Panc1 (cell line): ENCODE results near the gene CCDC88A. TPM values are rescaled to one million over a fixed set of nuclear protein-coding genes. Genes with fewer than 3 reads are reported as not detected.

Experiments used
- ATAC-seq: fragments of 200-7000 bp; cut with Tn5 transposase; 2 replicates; pipeline ENCODE4 v1.9.1; 2020; ENCODE audit warnings: mild to moderate bottlenecking, moderate library complexity
- BruUV-seq: library from RNA; stranded (reverse); fragments of 400-500 nt; replicated peaks from 2 replicates; lab custom pipeline; 2021; lab: Mats Ljungman, UMichigan
- CTCF ChIA-PET: fragments of 300-600 bp; sonication (Branson Sonifier 250); formaldehyde crosslinking; loops from one replicate; lab custom pipeline; 2022; ENCODE audit warnings: antibody characterized with exemption; lab: Charles Lee
- POLR2A ChIA-PET: fragments of 300-600 bp; sonication (Branson Sonifier 250); formaldehyde crosslinking; loops from one replicate; lab custom pipeline; 2022; ENCODE audit warnings: antibody characterized with exemption; lab: Charles Lee
- DNase-seq: peaks from one replicate; pipeline ENCODE4 v3.0.0-alpha.2; 2010; ENCODE audit warnings: low read depth, low spot score
- H3K27ac ChIP-seq: 2 replicates; pipeline ENCODE4 v1.5.1; 2011; ENCODE audit warnings: mild to moderate bottlenecking, low read length, inconsistent platforms
- H3K27me3 ChIP-seq: fragments of 200-500 bp; sonication (Bioruptor generic); 2 replicates; pipeline ENCODE4 v1.6.0; 2014; ENCODE audit warnings: low read length, inconsistent platforms; ENCODE audit not compliant: control insufficient read depth, insufficient read depth
- H3K36me3 ChIP-seq: fragments of 200-500 bp; sonication (Bioruptor generic); 2 replicates; pipeline ENCODE4 v1.5.1; 2014; ENCODE audit warnings: inconsistent platforms, mild to moderate bottlenecking, low read length, moderate library complexity; ENCODE audit not compliant: control insufficient read depth, insufficient read depth
- H3K4me1 ChIP-seq: 2 replicates; pipeline ENCODE4 v1.5.1; 2011; ENCODE audit warnings: inconsistent platforms, mild to moderate bottlenecking, low read length, moderate library complexity; ENCODE audit not compliant: control insufficient read depth, insufficient read depth
- H3K4me3 ChIP-seq, 2 experiments: 2 replicates each; pipeline ENCODE4 v1.5.1; 2011 to 2012; ENCODE audit warnings: low read depth in 2 of 2, low read length in 2 of 2, mild to moderate bottlenecking in 2 of 2, inconsistent platforms in 1 of 2, moderate library complexity in 1 of 2
- H3K9me3 ChIP-seq: fragments of 200-500 bp; sonication (Bioruptor generic); 2 replicates; pipeline ENCODE4 v1.5.1; 2014; ENCODE audit warnings: low read depth, mild to moderate bottlenecking, inconsistent platforms, low read length, moderate library complexity; ENCODE audit not compliant: control insufficient read depth, insufficient read depth
- POLR2AphosphoS5 ChIP-seq: IDR thresholded peaks from 2 replicates; pipeline ENCODE4 v1.6.1; 2012; ENCODE audit warnings: mild to moderate bottlenecking, low read depth, low read length, moderate library complexity
- SIN3A ChIP-seq: IDR thresholded peaks from 2 replicates; pipeline ENCODE4 v1.6.1; 2012; ENCODE audit warnings: low read depth, mild to moderate bottlenecking, low read length, moderate library complexity, borderline replicate concordance; ENCODE audit not compliant: insufficient read depth
- TCF7L2 ChIP-seq: IDR thresholded peaks from 2 replicates; pipeline ENCODE4 v1.6.1; 2011; ENCODE audit warnings: mild to moderate bottlenecking, low read depth, low read length, inconsistent platforms
- in situ Hi-C: cut with HindIII; loops from 2 replicates; pipeline ENCODE4 v1.10.0; 2016; ENCODE audit warnings: low sequenced_read_pairs, low pct_unique_long_range_greater_than_20kb
- intact Hi-C: fragments of 100-400 bp; cut with micrococcal nuclease; formaldehyde crosslinking; loops from one replicate; pipeline ENCODE4 v1.10.0; 2022; ENCODE audit not compliant: unreplicated experiment
- total RNA-seq: library from RNA; stranded (reverse); gene quantifications from one replicate; pipeline ENCODE4 v1.2.1, GENCODE V29; 2021; ENCODE audit not compliant: unreplicated experiment
- TF ChIP-seq, protein P1 (sequence below), 2 experiments: IDR thresholded peaks; 2 replicates each; pipeline ENCODE4 v1.6.1; 2011 to 2012; ENCODE audit warnings: low read depth in 2 of 2, control low read depth in 1 of 2, low read length in 1 of 2, mild to moderate bottlenecking in 1 of 2, moderate library complexity in 1 of 2; ENCODE audit not compliant: insufficient read depth in 1 of 2
- TF ChIP-seq, protein P2 (sequence below): fragments of 450-650 bp; IDR thresholded peaks from 2 replicates; pipeline ENCODE4 v1.5.1; 2017; ENCODE audit warnings: mild to moderate bottlenecking

The CCDC88A gene
- total RNA-seq, 1 experiment from 2014 or later: 99.8 TPM

DNA sequence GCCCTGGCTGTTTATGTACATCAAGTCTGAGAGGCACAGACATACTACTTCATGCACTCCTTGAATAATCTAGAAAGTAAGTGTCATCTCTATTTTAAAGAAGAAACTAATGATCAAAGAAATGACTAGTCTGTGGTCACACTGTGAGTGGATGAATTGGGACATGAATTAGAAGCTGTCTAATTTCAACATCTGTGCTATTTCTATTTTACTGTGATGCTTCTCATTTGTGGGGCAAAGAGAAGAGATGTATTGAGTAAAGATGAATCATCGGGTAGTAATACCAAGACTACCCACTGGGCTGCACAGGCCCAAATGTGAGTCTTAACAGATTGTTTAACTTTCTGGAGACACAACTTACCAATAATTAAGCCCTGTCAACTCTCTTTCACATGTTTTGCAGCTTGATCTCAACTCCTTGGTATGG is 108.2 kb downstream of the CCDC88A start:
- Histone ChIP-seq H3K27me3 (no peaks in the 10 kb centered on the region), H3K27ac (no peak overlapping the region), H3K9me3 (no peaks in the 10 kb centered on the region), H3K36me3 (peaks cover 51% of the 10 kb centered on the region), H3K4me3 (no peak overlapping the region), H3K4me1 (no peaks in the 10 kb centered on the region)
- POLR2A ChIA-PET: no interaction called here
- in situ Hi-C loops (no loop called here), intact Hi-C loops (no loop called here)
- BruUV-seq: no TSS peak
- CTCF ChIA-PET: interaction anchor here (0.6 kb wide), 1 partner anchor 9 kb away, joined by 3 read pairs; no protein-coding TSS in a partner anchor
- ATAC-seq (0 out of 2 replicates have a peak, but pooled peaks have one; percentile 58), DNase-seq (no peak)
- TF ChIP-seq, protein P1, sequence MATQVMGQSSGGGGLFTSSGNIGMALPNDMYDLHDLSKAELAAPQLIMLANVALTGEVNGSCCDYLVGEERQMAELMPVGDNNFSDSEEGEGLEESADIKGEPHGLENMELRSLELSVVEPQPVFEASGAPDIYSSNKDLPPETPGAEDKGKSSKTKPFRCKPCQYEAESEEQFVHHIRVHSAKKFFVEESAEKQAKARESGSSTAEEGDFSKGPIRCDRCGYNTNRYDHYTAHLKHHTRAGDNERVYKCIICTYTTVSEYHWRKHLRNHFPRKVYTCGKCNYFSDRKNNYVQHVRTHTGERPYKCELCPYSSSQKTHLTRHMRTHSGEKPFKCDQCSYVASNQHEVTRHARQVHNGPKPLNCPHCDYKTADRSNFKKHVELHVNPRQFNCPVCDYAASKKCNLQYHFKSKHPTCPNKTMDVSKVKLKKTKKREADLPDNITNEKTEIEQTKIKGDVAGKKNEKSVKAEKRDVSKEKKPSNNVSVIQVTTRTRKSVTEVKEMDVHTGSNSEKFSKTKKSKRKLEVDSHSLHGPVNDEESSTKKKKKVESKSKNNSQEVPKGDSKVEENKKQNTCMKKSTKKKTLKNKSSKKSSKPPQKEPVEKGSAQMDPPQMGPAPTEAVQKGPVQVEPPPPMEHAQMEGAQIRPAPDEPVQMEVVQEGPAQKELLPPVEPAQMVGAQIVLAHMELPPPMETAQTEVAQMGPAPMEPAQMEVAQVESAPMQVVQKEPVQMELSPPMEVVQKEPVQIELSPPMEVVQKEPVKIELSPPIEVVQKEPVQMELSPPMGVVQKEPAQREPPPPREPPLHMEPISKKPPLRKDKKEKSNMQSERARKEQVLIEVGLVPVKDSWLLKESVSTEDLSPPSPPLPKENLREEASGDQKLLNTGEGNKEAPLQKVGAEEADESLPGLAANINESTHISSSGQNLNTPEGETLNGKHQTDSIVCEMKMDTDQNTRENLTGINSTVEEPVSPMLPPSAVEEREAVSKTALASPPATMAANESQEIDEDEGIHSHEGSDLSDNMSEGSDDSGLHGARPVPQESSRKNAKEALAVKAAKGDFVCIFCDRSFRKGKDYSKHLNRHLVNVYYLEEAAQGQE (IDR thresholded peaks at IDR 0.05; ENCODE audit: insufficient read depth in 1 of 2, low read depth in 2 of 2, low read length in 1 of 2): no peak
- TF ChIP-seq POLR2AphosphoS5: no peak

DNA sequence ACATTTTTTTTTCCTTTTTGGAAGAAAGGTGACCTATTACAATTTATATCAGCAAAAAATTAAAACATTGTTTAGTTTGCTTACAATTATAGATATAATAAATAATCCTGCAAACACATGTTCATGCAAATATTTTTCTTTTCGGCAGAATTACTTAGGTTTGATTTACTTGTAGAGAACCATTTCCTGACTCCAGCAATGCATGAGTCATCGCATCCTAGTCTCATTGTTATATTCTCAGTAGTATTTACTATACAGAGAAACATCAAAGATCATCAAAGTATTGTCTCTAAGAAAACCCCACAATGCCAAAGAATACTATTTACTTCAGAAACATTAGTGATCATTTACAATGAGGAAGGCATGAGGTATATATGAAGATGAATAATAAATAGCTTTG is 110.2 kb downstream of the CCDC88A start:
- H3K4me1 ChIP-seq: no peaks in the 10 kb centered on the region
- ChIA-PET POLR2A (no interaction called here), CTCF (no interaction called here)
- H3K4me3 ChIP-seq: no peak overlapping the region
- TF ChIP-seq SIN3A (no peak), TCF7L2 (no peak)
- TF ChIP-seq, protein P1 (IDR thresholded peaks at IDR 0.05; ENCODE audit: insufficient read depth in 1 of 2, low read depth in 2 of 2, low read length in 1 of 2): no peak
- no peak overlapping the region for H3K27ac ChIP-seq
- no TSS peak for BruUV-seq
- DNase-seq: no peak
- no peak for ATAC-seq
- H3K27me3 ChIP-seq: no peaks in the 10 kb centered on the region
- intact Hi-C loops: no loop called here
- in situ Hi-C loops: no loop called here
- peaks cover 37% of the 10 kb centered on the region for H3K36me3 ChIP-seq
- H3K9me3 ChIP-seq: no peaks in the 10 kb centered on the region

DNA sequence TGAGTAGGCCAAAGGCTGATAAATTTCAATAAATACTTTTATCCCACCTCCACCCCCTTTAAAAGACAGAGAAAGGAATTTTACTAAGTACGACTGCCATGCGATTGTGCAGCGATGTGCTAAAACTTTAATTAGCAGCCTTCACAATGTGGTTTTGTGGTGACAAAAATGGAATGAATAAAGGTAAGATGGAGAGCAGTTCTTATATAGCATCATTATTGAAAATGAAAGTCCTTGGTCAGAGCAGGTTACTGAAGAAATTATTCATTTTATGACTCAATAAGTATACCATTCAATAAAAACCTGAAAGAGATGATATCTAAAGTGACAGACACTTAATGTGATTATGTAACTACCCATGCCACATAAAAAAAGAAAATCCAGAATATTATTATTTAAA is 117.4 kb downstream of the CCDC88A start:
- ATAC-seq: no peak
- intact Hi-C loops (no loop called here), in situ Hi-C loops (no loop called here)
- no peaks in the 10 kb centered on the region for H3K9me3 ChIP-seq
- ChIA-PET CTCF (no interaction called here), POLR2A (interaction anchor here (0.7 kb wide), 1 partner anchor 36 kb away, joined by 3 read pairs; no protein-coding TSS in a partner anchor)
- no peaks in the 10 kb centered on the region for H3K4me1 ChIP-seq
- H3K36me3 ChIP-seq: peaks cover 30% of the 10 kb centered on the region
- DNase-seq: no peak
- no peak overlapping the region for H3K27ac ChIP-seq
- no peak overlapping the region for H3K4me3 ChIP-seq
- no peak for TF ChIP-seq TCF7L2
- no peak for TF ChIP-seq POLR2AphosphoS5
- no peak for TF ChIP-seq SIN3A
- TF ChIP-seq, protein P1 (IDR thresholded peaks at IDR 0.05; ENCODE audit: insufficient read depth in 1 of 2, low read depth in 2 of 2, low read length in 1 of 2): no peak
- TF ChIP-seq, protein P2, sequence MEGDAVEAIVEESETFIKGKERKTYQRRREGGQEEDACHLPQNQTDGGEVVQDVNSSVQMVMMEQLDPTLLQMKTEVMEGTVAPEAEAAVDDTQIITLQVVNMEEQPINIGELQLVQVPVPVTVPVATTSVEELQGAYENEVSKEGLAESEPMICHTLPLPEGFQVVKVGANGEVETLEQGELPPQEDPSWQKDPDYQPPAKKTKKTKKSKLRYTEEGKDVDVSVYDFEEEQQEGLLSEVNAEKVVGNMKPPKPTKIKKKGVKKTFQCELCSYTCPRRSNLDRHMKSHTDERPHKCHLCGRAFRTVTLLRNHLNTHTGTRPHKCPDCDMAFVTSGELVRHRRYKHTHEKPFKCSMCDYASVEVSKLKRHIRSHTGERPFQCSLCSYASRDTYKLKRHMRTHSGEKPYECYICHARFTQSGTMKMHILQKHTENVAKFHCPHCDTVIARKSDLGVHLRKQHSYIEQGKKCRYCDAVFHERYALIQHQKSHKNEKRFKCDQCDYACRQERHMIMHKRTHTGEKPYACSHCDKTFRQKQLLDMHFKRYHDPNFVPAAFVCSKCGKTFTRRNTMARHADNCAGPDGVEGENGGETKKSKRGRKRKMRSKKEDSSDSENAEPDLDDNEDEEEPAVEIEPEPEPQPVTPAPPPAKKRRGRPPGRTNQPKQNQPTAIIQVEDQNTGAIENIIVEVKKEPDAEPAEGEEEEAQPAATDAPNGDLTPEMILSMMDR: no peak
- no peaks in the 10 kb centered on the region for H3K27me3 ChIP-seq
- no TSS peak for BruUV-seq
